Peyer's patch (tissue), 4 donors: ENCODE measurements around the gene MAS1.

ENCODE experiments used
- CTCF ChIP-seq, 6 experiments: fragments of 450-650 bp in 4 of 6; fragments of 200-600 bp in 2 of 6; sonication (generic) in 1 of 6; IDR thresholded peaks; one replicate each; pipeline ENCODE4 v1.5.1; 2017 to 2019; ENCODE audit warnings: antibody characterized with exemption in 6 of 6, mild to moderate bottlenecking in 3 of 6, moderate library complexity in 1 of 6
- POLR2A ChIP-seq, 2 donors: fragments of 450-650 bp; IDR thresholded peaks; one replicate each; pipeline ENCODE4 v1.5.1; 2017; ENCODE audit warnings: antibody characterized with exemption in 2 of 2, mild to moderate bottlenecking in 2 of 2, moderate library complexity in 2 of 2

- TF ChIP-seq CTCF (IDR thresholded peaks at IDR 0.05) (no peak), POLR2A (IDR thresholded peaks at IDR 0.05) (no peak)
Observed at GRCh38 chr6:159858259-159858658, 32.5 kb upstream of the MAS1 start.
